Stimulated activated CD4-positive, alpha-beta T cell treated with anti-CD3 and anti-CD28 coated beads, Interleukin-2, amount 100 ng/mL, for 24 hours (primary cell): ENCODE results near the gene MAP7.

ENCODE experiments used
- DNase-seq, 2 donors: peaks; one replicate each; pipeline ENCODE4 v3.0.0-alpha.2; 2020

Gene MAP7

GRCh38 chr6:136527831-136528230, 22.4 kb downstream of the MAP7 start:
- DNase-seq = no peak

GRCh38 chr6:136526937-136527336, 23.3 kb downstream of the MAP7 start:
- no peak for DNase-seq

GRCh38 chr6:136526196-136526930, 23.9 kb downstream of the MAP7 start:
- peak; percentile 21 to 44 for DNase-seq

GRCh38 chr6:136525586-136526195, 24.5 kb downstream of the MAP7 start:
- no peak for DNase-seq

GRCh38 chr6:136524936-136525413, 25.2 kb downstream of the MAP7 start:
- no peak for DNase-seq

GRCh38 chr6:136524339-136524935, 25.8 kb downstream of the MAP7 start:
- DNase-seq = no peak

- DNase-seq = no peak
These were observed 27.0 kb downstream of the MAP7 start for GRCh38 chr6:136523196-136523595.

GRCh38 chr6:136522636-136523035, 27.6 kb downstream of the MAP7 start:
- no peak for DNase-seq

GRCh38 chr6:136521911-136522310, 28.3 kb downstream of the MAP7 start:
- no peak for DNase-seq

- no peak for DNase-seq
These were observed 28.8 kb downstream of the MAP7 start for GRCh38 chr6:136521427-136521826.

- DNase-seq = no peak
These were observed 29.7 kb downstream of the MAP7 start for GRCh38 chr6:136520517-136520916.

GRCh38 chr6:136517582-136517981, 32.6 kb downstream of the MAP7 start:
- DNase-seq = no peak

- no peak for DNase-seq
These were observed 33.2 kb downstream of the MAP7 start for GRCh38 chr6:136517002-136517401.

GRCh38 chr6:136514591-136514990, 35.6 kb downstream of the MAP7 start:
- no peak for DNase-seq

- no peak for DNase-seq
These were observed 38.3 kb downstream of the MAP7 start for GRCh38 chr6:136511926-136512325.

GRCh38 chr6:136511397-136511796, 38.8 kb downstream of the MAP7 start:
- no peak for DNase-seq

- peak; percentile 18 to 21 for DNase-seq
These were observed 39.4 kb downstream of the MAP7 start for GRCh38 chr6:136510782-136511181.

- DNase-seq = peak; percentile 16 to 26
These were observed 39.9 kb downstream of the MAP7 start for GRCh38 chr6:136510299-136510698.

- no peak for DNase-seq
These were observed 41.4 kb downstream of the MAP7 start for GRCh38 chr6:136508725-136509392.

GRCh38 chr6:136506124-136506799, 44.0 kb downstream of the MAP7 start:
- DNase-seq = no peak

GRCh38 chr6:136503303-136504029, 46.8 kb downstream of the MAP7 start:
- no peak for DNase-seq

- no peak for DNase-seq
These were observed 47.4 kb downstream of the MAP7 start for GRCh38 chr6:136502786-136503185.
